H4 (cell line): ENCODE results near the gene PAQR8. TPM values are rescaled to one million over a fixed set of nuclear protein-coding genes. Genes with fewer than 3 reads are reported as not detected.

Experiments used
- DNase-seq: peaks from one replicate; pipeline ENCODE4 v3.0.0-alpha.2; 2015; ENCODE audit warnings: low spot score
- total RNA-seq: library from RNA; depleted of rRNA; stranded (reverse); fragments of >200 nt; shearing (Covaris generic); gene quantifications from 2 replicates; pipeline ENCODE4 v1.2.3, GENCODE V29; 2014; rRNA removed

Gene PAQR8, protein sequence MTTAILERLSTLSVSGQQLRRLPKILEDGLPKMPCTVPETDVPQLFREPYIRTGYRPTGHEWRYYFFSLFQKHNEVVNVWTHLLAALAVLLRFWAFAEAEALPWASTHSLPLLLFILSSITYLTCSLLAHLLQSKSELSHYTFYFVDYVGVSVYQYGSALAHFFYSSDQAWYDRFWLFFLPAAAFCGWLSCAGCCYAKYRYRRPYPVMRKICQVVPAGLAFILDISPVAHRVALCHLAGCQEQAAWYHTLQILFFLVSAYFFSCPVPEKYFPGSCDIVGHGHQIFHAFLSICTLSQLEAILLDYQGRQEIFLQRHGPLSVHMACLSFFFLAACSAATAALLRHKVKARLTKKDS
- 3.8 and 4.5 TPM in 2 replicates for total RNA-seq

DNA sequence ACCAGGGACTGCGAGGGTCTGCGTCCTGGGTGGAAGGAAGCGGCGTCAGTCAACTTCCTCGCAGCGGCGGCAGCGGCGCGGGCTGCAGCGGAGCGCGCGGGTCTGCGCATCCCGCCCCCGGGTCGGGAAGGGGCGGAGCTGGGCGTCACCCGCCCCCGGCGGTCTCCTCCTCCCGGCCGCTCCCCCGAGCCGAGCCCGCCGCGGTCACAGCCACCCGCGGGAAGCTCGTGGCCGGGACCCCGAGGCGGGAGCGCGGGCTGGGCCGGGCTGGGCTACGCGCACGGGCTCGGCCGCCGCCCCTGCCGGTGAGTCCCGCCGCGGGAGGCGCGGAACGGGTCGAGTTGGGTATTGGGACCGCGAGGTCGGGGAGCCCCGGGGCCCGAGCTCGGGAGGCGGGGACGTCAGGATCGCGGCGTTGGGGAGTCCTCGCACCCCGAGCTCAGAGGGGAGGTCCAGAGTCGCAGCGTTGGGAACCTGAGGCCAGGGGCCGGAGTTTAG, at the start of gene PAQR8:
Gene PAQR8, plus strand, starts transcription at position 207 of the 498 bp plus-strand sequence. CDS start 41,063 bp downstream, outside the sequence.
- DNase-seq: peak; percentile 36

DNA sequence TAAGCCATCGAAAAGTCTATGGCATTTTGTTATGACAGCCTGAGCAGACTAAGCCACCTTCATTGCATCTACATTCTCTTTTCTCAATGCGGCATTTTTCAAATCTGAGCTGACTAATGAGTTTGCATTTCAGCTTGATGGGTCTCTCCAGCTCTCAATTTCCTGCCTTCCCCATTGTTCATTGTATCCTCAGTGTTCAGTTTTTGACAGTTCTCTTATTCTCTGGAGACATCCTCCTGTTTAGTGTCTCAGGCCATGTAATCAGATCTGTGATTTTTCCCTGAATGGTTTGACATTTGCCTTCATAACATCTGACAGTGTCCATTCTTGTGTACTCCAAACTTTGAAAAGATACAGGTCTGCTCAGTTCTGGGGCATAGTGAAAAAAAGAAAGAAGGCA, 49.5 kb upstream of the PAQR8 start:
- DNase-seq: no peak

DNA sequence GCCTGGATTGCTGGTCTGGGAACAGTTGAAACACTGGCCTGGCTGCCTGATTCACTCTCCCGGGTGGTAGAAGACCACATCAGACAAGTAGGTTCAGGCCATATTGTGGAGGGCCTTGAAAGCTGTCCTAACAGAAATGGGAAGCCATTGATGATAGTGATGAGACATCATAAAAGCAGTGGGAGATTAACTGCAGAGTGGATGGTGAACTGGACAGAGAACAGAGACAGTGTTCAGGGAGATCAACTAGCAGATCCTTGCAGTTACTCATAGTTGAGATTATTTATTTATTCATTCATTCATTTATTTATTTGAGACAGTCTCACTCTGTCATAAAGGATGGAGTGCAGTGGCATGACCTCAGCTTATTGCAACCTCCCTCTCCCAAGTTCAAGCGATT, 47.2 kb upstream of the PAQR8 start:
- no peak for DNase-seq

DNA sequence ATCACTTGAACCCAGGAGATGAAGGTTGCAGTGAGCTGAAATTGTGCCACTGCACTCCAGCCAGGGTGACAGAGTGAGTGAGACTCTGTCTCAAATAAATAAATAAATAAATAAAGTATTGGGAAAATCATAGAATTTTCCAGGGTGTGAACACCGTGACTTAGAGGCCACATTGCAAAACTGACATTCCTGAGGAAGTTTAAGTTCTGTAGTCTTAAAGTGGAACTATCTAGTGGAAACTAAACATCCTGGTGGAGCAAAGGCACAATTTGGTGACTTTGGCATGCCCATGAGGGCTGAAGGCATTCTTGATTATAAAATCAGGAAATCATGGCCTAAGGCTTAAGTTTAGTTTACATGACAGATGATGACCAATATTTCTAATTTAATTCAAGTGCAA, 44.7 kb upstream of the PAQR8 start:
- no peak for DNase-seq

DNA sequence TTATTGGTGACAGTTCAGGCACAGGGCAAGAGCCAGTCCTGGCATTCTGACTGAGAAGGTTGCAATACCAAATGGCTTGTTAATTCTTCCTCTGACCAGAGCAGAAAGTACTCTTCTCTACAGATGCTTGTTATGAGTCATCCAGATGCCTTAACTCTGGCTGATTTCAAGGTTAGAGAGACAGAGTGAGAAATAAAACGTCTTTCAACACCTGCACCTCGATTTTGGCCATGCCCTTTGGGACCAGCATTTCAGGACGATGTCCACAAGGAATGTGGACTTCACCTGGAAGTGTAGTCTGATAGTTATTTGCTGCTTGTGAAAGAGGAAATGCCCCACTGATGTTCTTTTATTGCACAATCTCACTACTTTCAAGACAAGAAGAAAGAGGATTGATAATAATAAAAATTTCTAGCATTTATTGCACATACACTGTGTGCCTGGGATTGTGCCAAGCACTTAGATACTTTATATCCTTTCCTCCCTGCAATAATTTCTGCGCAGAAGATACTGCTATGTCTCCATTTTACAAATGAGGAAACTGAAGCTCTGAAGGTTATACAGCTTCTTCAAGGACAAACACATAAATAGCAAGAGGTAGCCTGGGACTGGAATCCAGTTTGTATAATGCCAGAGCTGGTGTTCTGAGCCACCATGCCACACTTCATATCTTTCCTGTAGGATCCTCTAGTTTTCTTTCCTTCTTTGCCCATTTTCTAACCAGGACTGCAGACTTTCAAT, 43.9 kb upstream of the PAQR8 start:
- DNase-seq: peak; percentile 43

DNA sequence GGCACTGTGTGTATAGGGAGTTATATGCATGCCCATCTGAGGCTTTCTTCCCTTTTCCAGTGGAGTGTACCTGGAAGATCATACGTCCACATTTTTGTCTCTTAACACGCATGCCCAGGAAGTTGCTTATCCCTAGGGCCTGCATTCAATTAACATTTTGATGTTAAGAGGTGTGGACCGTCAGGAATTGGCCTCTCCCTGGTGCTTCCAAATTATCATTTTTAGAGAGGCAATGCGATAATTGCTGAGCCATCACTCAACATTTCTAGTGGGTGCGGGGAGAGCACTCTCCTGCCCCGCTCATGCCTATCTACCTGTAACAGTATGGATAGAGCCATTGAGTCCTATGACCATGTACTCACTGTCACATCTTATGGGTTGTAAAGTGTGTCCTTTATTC, 37.8 kb upstream of the PAQR8 start:
- no peak for DNase-seq

DNA sequence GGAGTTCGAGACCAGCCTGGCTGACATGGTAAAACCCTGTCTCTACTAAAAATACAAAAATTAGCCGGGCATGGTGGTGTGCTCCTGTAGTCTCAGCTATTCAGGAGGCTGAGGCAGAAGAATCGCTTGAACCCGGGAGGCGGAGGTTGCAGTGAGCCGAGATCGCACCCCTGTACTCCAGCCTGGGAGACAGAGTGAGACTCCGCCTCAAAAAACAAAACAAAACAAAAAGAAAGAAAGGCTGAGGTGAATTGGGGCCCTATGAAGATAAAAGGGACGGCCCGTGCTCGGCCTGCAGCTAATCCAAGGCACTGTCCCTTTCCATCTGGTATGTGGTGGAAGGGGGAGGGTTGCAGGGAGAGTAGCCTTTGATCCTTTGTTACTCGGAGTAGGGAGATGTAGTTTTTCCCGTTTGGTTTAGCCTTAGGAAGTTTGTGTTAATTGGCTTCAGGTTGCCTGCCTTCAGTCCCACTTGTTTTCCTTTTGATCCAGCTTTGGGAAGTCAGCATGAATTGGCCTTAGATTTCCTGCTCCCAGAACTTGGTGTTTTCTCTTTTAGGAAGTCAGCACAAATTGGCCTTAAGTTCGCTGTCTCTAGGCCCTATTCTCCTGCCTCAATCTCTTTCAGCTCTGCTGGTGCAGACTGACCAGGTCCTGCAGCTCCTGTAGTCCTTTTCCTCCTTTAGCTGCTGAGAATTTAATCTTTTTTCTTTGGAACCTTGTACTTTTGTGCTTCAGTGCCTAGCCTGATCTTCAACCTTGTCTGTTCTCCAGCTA, 36.1 kb upstream of the PAQR8 start:
- DNase-seq: no peak

DNA sequence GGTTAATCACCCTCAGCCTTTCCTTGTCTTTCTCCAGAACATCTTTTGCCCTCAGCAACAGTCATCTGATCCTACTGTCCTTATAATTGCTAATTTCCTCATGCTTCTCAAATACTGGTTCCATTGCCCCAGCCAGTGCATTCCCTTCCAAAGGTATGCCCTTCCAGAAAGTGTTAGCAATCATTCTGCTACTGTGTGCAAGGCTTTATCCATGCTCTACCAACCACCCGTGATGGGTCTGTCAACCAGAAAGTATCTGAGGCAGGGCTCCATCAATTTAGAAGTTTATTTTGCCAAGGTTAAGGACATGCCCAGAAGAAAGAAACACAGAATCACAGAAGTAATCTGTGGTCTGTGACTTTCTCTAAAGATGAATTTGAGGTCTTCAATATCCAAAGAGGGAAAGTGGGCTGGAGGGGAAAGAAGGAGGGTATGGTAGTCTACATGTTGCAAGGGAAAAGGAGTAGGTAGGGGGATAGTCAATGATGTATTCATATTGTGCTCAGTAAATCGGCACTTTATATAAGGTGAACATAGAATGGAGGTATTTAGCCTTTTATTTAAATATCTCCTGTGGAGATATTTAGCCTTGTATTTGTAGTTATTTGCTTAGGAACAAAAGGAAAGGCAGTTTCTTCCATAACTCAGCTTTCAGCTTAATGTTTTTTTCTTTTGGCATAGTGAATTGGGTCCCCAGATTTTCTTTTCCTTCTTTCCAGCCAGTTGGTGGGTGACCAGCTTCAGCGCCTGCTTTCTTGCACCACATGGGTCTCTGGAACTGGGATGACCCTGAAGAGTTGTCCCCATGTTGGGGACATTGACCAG, 35.2 kb upstream of the PAQR8 start:
- no peak for DNase-seq

DNA sequence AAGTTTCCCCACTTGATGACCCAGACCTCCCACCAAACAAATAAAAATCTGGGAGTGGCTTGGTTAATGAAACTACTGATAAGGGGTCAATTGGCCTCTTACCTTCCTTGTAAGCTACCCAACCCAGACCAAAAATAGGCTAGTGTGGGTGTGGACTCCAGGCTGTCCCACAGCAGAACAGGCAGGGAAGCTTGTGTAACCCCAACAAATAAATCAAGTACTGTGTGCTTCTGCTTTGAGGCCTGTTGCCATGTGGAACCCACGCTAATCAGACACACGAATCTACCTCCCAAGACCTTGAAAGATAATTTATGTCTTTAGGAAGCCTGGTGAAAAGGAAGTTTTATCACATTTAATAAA, 33.7 kb upstream of the PAQR8 start:
- no peak for DNase-seq

DNA sequence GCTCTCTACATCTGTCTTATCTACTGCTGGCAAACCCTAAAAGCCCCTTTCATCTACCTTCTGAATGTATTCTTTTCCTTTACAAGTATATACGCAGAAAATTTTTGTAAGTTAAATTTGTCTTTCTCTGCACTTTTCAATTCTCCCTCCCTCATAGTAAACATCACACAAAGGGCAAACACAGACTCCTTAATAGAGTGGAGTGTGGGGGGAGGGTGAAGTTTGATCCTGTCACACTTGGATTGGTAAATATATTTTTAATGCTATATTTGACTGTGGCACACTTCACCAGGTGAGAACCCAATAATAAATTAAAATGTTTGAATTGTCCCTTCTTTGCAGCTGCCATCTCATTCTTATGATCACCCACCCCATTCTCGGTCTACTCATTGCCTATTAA, 33.2 kb upstream of the PAQR8 start:
- DNase-seq: no peak

DNA sequence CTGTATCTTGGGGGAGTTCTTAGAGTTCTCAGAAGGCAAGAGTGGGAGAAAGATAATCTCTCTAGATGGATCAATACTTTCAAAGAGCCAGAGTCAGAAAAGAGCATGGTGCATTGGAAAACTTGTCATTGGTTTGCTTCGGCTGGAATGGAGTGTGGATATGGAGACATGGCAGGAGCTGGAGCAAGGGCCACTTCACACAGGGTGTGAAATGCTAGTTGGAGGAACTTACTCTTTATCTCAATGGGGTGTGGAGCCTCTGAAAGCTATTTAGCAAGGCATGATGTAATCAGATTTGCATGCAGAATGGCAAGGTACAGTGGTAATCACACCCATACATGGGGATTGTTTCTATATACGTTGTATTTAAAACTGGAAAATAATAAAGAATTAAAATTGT, 31.5 kb upstream of the PAQR8 start:
- no peak for DNase-seq

DNA sequence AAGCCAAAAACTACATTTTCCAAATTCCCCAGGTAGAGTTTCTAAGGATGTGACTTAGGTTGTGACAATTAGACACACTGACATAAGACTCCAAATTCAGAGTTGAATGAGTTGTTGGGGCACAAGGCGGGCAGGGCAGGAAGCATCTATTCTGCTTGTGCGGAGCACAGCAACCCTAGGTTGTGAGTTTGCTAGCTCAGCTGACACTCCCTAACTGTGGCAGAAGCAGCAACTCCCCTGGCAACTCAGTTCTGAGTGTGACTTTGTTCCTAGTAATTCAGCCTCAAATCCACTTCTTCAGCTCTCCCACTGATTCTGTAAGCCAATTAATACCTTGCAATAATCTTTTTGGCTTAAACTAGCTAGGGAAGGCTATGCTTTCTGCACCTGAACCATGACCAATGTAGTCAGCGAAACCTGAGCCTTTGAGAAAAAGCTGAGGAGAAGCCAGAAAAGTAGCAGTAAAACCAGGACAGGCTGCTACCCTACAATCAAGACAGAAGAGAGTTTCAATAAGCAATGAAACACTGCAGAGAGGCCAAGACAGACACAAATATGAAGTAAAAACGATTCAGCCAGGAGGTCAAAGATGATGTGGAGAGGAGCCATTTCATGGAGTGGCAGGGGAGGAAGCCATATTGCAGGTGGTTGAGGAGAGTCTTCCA, 30.0 kb upstream of the PAQR8 start:
- DNase-seq: no peak

DNA sequence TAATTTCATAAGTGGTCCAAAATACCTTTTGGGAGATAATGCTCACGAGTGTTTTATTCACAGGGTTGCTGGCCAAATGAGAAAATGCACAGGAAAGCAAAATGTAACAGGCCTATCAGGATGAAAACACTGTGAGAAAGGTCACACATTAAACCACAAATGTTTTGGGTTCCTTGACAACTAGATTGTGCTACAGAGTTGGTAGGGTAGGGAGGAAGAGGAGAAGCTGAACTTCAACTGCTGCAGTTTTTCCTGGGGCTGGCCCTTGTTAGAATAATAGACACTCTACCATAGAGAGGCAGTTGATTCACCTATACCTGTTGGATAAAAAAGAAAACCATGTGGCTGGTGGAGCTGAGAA, 28.1 kb upstream of the PAQR8 start:
- DNase-seq: no peak

DNA sequence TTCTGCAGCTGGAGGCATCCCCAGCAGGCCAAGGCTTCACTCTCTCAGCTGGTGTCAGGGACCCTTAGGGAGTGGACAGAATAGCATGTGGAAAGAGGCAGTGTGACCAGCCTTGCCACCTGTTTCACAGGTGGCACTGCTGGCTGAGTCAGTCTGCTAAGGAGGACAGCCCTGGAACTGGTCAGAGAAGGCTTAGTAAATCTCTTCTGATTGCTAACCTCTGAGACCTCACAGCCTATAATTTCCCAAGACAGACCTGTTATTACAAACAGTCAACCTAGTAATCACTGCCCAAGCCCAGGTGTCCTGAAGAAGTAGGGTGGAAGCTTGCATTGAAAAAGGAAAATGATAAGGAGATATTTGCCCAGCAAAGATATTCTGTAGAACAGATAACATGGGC, 26.4 kb upstream of the PAQR8 start:
- DNase-seq: no peak

DNA sequence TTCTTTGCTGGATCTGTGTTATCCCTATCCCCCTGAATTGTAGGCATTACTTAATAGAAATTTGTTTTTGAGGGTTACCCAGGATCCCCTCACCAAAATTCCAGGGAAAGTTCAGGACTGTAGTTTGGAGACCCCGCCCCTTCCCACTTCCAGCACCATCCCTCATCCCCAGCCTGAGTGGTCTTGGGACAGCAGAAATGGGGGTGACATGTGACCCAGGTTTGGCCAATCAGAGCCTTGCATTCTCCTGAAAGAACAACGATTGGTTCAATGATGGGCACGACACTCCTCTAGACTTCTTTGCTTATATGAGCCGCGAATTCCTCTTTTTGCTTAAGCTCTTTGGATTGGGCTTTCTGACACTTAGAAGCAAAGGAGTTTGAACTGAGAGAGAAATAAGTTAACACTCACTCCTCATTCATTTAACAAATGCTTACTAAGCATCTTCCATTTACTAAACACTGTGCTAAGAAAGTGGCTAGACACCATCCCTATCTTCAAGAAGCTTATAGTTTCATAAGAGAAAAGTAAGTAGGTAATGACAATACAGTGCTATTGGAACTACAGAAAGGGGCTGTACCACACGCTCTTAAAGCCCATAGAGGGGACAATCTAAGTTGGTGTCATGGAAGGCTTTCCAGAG, 24.9 kb upstream of the PAQR8 start:
- no peak for DNase-seq

DNA sequence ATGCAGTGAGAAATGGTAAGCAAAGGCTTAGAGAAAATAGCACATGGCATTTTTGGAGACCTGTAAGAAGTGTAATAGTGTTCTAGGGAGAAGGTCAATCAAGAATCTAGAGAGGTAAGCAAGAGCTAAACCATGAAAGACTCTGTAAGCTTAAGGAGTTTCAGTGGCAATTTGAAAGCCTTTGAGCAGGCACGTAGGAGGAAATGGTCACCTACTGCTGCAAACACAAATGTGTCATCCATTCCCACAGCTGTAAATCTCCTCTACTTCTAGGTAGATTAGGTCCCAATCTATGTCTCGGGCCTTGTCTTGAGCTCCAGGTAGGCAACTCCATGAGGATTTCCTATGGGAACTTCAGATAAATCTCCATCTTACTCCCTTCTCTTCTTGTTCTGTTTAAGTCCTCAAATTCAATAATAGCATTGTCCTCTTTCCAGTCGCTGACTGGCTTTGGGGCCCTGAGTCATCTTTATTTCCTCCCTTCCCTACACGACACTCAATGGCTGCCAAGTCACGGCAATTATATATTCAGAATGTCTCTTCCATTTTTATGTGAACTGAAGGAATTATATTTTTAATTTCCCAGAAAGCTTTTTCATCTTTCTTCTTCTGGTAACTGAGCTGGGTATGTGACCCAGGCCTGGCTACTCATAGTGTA, 24.2 kb upstream of the PAQR8 start:
- no peak for DNase-seq

DNA sequence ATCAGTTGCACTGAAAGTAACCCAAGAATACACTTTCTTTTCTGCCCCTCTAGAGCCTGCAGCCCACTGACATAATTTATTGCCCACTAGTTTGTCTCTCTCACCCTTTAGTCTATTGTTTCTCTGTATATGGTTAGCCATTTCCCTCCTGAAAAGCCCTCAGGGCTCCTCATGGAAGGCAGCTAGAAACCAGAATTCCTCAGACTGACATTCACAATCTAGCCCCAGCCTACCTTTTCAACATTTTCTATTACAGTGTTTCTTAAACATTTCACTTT, 21.4 kb upstream of the PAQR8 start:
- no peak for DNase-seq

DNA sequence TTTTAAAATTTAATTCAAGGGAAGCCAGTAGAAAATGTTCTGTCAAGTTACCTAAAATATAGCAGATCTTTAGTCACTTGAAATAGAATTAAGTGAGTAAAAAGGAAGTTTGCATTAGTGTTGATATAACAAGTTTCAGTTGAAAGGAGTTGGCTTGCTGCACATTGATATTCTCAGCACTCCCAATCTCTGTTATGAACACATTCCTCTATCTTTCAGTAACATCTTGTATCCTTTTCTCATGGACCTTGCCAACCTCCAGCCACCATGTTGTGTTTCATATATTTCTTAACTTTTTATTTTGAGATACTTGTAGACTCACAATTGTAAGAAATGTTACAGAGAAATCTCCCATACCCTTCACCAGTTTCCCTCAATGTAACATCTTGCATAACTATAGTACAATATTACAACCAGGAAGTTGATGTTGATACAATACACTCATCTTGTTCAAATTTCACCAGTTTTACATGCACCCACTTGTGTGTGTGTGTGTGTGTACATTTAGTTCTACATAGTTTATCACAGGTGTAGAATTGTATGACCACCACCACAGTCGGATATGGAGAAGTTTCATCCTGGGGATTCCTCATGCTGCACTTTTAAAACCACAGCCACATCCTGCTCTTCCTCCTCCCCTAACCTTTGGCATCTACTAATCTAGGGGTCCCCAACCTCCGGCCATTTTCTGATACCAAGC, 20.2 kb upstream of the PAQR8 start:
- DNase-seq: no peak

DNA sequence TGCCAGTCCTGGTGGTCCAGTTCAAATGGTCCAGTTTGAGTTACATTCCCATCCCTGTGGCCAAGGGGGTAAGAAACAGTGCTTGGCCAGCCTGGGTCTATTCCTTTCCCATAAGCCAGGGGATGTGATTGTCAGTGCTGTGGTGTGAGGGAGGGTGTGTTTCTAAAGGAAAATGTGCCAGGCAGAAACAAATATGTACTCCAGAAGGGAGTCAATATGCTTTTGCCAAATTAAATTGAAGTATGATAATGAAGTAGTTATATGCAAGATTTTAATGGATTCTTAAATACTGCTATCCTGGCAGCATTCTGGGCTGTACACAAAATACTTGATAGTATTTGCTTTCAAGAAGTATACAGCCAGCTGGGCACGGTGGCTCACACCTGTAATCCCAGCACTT, 16.6 kb upstream of the PAQR8 start:
- no peak for DNase-seq

DNA sequence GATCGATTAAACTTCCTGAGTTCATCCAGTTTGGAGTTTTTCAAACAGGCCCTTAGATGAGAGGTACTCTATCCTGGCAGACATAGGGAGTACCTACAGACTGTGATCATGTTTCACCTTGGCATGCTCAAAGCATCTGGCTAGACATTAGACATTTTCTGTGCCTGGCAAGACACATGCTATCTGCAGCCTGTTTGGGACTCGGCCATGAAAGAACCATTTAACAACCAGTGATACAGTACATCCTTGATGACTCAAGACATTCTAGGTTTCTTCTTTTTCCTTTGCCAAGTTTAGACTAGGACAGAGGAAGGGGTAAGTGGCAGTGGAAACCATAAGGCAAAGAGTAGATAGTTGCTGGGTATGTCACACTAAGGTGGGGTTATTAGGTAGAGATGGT, 15.4 kb upstream of the PAQR8 start:
- no peak for DNase-seq
